Measurements from ENCODE around the gene MAP3K7. TPM values are rescaled to one million over a fixed set of nuclear protein-coding genes. Genes with fewer than 3 reads are reported as not detected.

The MAP3K7 gene
- total and polyA plus RNA-seq, 8 donors, result 8.5 to 42.8 (median 17.6) TPM

DNA sequence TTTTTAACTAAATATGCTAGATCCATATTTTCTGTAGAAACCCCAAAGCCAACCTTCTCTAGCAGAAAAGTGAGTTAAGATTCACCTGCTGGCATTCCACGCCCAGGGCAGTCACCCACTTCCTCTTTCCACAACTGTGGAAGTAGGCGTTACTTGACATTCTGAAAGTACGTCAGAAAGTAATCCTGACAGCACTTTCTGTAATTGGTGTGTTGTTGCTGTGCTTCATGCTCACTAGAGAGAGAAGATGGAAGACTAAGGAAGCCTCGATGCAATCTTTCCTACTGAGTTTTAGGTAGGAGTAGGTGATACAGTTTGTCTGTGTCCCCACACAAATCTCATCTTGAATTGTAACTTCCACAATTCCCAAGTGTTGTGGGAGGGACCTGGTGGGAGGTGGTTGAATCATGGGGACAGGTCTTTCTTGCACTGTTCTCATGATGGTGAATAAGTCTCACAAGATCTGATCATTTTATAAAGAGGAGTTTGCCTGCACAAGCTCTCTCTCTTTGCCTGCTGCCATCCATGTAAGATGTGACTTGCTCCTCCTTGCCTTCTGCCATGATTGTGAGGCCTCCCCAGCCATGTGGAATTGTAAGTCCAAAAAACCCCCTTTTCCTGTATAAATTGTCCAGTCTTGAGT, 101.1 kb downstream of the MAP3K7 start:
- intact Hi-C loops (cut with DNase I; ENCODE audit: low total_unique reads), result no loop called here
- no peaks in the 10 kb centered on the region for H3K27me3 ChIP-seq
- no peak for TF ChIP-seq POLR2A (IDR thresholded peaks at IDR 0.05)
- no peak for TF ChIP-seq POLR2AphosphoS5 (IDR thresholded peaks at IDR 0.05)
- H3K27ac ChIP-seq, result no peak overlapping the region
- H3K4me3 ChIP-seq, result no peak overlapping the region
- DNase-seq, result no peak
- no peaks in the 10 kb centered on the region for H3K36me3 ChIP-seq
- H3K9me3 ChIP-seq, result no peaks in the 10 kb centered on the region
- no peaks in the 10 kb centered on the region for H3K4me1 ChIP-seq
- 79 to 87% (median 83%) methylated on average over 4 of the region's 4 CpGs for WGBS, 5 donors

DNA sequence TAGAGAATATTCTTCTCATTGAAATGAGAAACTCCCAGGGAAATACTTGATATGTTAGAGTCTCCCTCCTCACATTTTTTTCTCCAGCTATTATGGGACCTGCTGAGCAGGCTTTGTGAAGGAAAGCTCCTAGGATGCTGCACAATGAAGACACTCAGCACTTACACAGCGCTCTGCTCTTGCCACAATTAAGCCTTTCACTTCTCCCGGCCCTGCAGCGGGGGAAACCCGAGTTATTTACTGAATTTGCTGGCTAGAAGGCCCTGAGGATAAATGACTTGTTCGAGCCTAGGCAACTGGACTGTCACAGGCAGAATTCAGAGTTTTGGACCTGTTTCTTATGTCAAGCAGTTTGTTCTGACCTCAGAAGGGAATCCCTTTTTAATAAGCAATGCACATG, 102.0 kb downstream of the MAP3K7 start:
- Histone ChIP-seq H3K4me1 (no peaks in the 10 kb centered on the region), H3K9me3 (no peaks in the 10 kb centered on the region), H3K4me3 (no peak overlapping the region), H3K27ac (no peak overlapping the region), H3K36me3 (no peaks in the 10 kb centered on the region), H3K27me3 (no peaks in the 10 kb centered on the region)
- WGBS, 5 donors, result 37 to 59% (median 54%) methylated on average over 5 of the region's 5 CpGs
- DNase-seq, result no peak
- TF ChIP-seq EP300 (IDR thresholded peaks at IDR 0.05), result no peak
- TF ChIP-seq POLR2A (IDR thresholded peaks at IDR 0.05), result no peak
- TF ChIP-seq POLR2AphosphoS5 (IDR thresholded peaks at IDR 0.05), result no peak
- TF ChIP-seq, protein P1, sequence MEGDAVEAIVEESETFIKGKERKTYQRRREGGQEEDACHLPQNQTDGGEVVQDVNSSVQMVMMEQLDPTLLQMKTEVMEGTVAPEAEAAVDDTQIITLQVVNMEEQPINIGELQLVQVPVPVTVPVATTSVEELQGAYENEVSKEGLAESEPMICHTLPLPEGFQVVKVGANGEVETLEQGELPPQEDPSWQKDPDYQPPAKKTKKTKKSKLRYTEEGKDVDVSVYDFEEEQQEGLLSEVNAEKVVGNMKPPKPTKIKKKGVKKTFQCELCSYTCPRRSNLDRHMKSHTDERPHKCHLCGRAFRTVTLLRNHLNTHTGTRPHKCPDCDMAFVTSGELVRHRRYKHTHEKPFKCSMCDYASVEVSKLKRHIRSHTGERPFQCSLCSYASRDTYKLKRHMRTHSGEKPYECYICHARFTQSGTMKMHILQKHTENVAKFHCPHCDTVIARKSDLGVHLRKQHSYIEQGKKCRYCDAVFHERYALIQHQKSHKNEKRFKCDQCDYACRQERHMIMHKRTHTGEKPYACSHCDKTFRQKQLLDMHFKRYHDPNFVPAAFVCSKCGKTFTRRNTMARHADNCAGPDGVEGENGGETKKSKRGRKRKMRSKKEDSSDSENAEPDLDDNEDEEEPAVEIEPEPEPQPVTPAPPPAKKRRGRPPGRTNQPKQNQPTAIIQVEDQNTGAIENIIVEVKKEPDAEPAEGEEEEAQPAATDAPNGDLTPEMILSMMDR (IDR thresholded peaks at IDR 0.05), result no peak
- intact Hi-C loops (cut with DNase I; ENCODE audit: low total_unique reads), result no loop called here

DNA sequence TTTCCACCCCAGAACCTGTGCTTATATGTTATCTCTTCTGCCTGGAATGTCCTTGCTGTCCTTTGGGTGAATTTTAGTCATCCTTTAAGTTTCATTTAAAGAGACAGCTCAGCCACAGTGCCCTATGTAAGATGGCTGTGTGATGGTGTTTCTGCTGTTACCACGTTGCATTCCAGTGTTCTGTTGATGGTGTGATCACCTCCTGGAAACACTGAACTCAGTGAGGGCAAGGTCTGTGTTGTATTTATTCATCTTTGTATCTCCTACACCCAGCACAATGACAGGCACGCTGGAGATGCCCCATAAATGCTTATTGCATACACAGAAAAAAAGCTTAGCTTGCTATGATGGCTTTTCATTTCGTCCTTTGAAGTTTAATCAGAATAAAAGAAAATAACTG, 102.5 kb downstream of the MAP3K7 start:
- H3K27me3 ChIP-seq, result no peaks in the 10 kb centered on the region
- no peak for DNase-seq
- peaks cover 0 to under 1% (median 0%) of the 10 kb centered on the region in 4 donors for H3K4me1 ChIP-seq
- H3K4me3 ChIP-seq, result no peak overlapping the region
- H3K9me3 ChIP-seq, result no peaks in the 10 kb centered on the region
- TF ChIP-seq, protein P1 (IDR thresholded peaks at IDR 0.05), result no peak
- no peak for TF ChIP-seq POLR2AphosphoS5 (IDR thresholded peaks at IDR 0.05)
- TF ChIP-seq EP300 (IDR thresholded peaks at IDR 0.05), result no peak
- no peak for TF ChIP-seq POLR2A (IDR thresholded peaks at IDR 0.05)
- no peak overlapping the region for H3K27ac ChIP-seq
- 48 to 62% (median 58%) methylated on average over 3 of the region's 3 CpGs for WGBS, 5 donors
- no peaks in the 10 kb centered on the region for H3K36me3 ChIP-seq
- intact Hi-C loops (cut with DNase I; ENCODE audit: low total_unique reads), result no loop called here

DNA sequence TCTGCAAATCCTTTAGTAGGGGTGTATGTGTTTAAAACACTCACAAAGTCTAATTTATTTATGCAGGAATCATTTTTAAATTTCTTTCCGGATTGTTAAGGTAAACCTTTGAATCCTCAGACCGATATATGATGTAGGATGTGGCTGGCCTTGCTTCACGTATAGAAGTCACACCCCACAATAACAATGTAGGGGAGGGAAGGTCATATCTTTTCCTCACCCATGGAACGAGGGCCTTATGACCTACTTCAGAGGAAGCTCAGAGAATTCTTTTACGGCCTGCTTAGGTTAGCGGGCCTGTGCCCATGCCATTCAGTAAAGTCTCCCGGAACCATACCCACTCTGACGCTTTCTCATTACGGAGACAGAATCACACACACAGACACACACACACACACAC, 102.9 kb downstream of the MAP3K7 start:
- Histone ChIP-seq H3K27me3 (no peaks in the 10 kb centered on the region), H3K36me3 (no peaks in the 10 kb centered on the region), H3K27ac (no peak overlapping the region), H3K9me3 (no peaks in the 10 kb centered on the region), H3K4me3 (no peak overlapping the region), H3K4me1 (peaks cover 2 to 5% (median 3%) of the 10 kb centered on the region in 4 donors)
- 83 to 89% (median 88%) methylated on average over 9 of the region's 9 CpGs for WGBS, 5 donors
- TF ChIP-seq POLR2AphosphoS5 (IDR thresholded peaks at IDR 0.05), result no peak
- TF ChIP-seq POLR2A (IDR thresholded peaks at IDR 0.05), result no peak
- no peak for TF ChIP-seq EP300 (IDR thresholded peaks at IDR 0.05)
- TF ChIP-seq, protein P1 (IDR thresholded peaks at IDR 0.05), result no peak
- no peak for DNase-seq
- intact Hi-C loops (cut with DNase I; ENCODE audit: low total_unique reads), result no loop called here

DNA sequence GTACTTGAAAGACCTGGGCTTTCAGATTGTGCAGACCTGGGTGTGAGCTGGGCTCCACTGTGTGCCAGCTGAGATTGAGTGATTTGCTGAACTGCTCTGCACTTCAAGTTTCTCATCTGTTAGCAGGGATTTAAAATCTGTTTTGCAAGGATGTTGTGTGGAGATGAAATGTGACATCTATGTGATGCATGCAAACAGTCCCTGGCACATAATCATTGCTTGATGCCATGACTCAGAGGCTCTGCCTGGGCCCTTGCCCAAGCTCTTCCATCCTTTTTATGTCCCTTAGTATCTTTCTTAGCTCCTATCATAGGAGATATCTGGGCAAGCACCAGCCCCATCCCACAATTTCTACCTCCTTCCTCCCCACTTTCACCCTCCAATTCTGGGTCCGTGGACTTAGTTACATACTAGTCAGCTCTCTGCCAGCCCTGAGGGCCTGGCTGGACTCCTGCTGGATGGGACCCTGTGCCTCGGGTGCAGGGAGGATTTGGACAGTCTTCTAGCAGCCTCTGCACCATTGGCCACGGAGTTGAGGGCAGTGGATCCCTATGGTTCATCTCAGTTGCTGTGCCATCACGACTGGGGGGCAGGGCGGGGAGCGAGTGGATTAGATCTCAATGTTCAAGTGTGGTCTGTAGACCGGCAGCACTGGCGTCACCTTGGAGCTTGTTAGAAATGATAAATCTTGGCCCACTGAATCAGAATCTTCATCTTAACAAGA, 103.6 kb downstream of the MAP3K7 start:
- Histone ChIP-seq H3K4me1 (peaks cover 4 to 8% (median 6%) of the 10 kb centered on the region in 4 donors), H3K4me3 (no peak overlapping the region), H3K27me3 (no peaks in the 10 kb centered on the region), H3K9me3 (no peaks in the 10 kb centered on the region), H3K36me3 (no peaks in the 10 kb centered on the region), H3K27ac (no peak overlapping the region)
- TF ChIP-seq POLR2AphosphoS5 (IDR thresholded peaks at IDR 0.05) (no peak), EP300 (IDR thresholded peaks at IDR 0.05) (no peak), POLR2A (IDR thresholded peaks at IDR 0.05) (no peak)
- 77 to 86% (median 85%) methylated on average over 8 of the region's 8 CpGs for WGBS, 5 donors
- intact Hi-C loops (cut with DNase I; ENCODE audit: low total_unique reads), result no loop called here
- DNase-seq, result no peak

Measured in stomach (tissue), 9 donors.